Activated CD8-positive, alpha-beta T cell treated with anti-CD3 and anti-CD28 coated beads for 36 hours (primary cell): ENCODE measurements around the gene STEAP3. TPM values are rescaled to one million over a fixed set of nuclear protein-coding genes. Genes with fewer than 3 reads are reported as not detected.

Experiments used
- ATAC-seq: fragments of 200-7000 bp; cut with Tn5 transposase; one replicate; pipeline ENCODE4 v1.10.0; 2021; ENCODE audit warnings: mild to moderate bottlenecking, moderate library complexity
- CTCF ChIA-PET: fragments of 350-600 bp; sonication (Branson Sonifier 250); formaldehyde crosslinking; loops from one replicate; lab custom pipeline; 2021; ENCODE audit warnings: antibody characterized with exemption; lab: Charles Lee
- POLR2A ChIA-PET: fragments of 350-600 bp; sonication (Branson Sonifier 250); formaldehyde crosslinking; loops from one replicate; lab custom pipeline; 2021; ENCODE audit warnings: antibody characterized with exemption; lab: Charles Lee
- DNase-seq: peaks from one replicate; pipeline ENCODE4 v3.0.0-alpha.2; 2020
- H3K27ac Mint-ChIP-seq: one replicate; pipeline ENCODE4 v1.8.0; 2021; ENCODE audit warnings: mild to moderate bottlenecking, mixed read lengths
- H3K27me3 Mint-ChIP-seq: one replicate; pipeline ENCODE4 v1.8.0; 2021; ENCODE audit warnings: mixed read lengths
- H3K36me3 Mint-ChIP-seq: one replicate; pipeline ENCODE4 v1.8.0; 2021; ENCODE audit warnings: low read depth, mixed read lengths
- H3K4me1 Mint-ChIP-seq: one replicate; pipeline ENCODE4 v1.8.0; 2021; ENCODE audit warnings: low read depth, mixed read lengths
- H3K4me3 Mint-ChIP-seq: one replicate; pipeline ENCODE4 v1.8.0; 2021; ENCODE audit warnings: mild to moderate bottlenecking, moderate library complexity, mixed read lengths
- H3K9me3 Mint-ChIP-seq: one replicate; pipeline ENCODE4 v1.8.0; 2021; ENCODE audit warnings: mixed read lengths
- intact Hi-C: fragments of 100-400 bp; cut with micrococcal nuclease; formaldehyde crosslinking; loops from one replicate; pipeline ENCODE4 v1.10.0; 2022
- total RNA-seq, 2 experiments: library from RNA; stranded (reverse); gene quantifications; one replicate each; pipeline ENCODE4 v1.2.3, GENCODE V29; 2021
- TF ChIP-seq, protein P1 (sequence below): fragments of 200-600 bp; IDR thresholded peaks from one replicate; pipeline ENCODE4 v1.8.0; 2022; ENCODE audit warnings: antibody characterized with exemption, mild to moderate bottlenecking

Gene STEAP3
- total RNA-seq, 2 experiments from 2014 or later, result 0.18 to 0.34 TPM

- POLR2A ChIA-PET, result no interaction called here
Observed at GRCh38 chr2:119205001-119205706, 18.5 kb upstream of the STEAP3 start.

GRCh38 chr2:119206201-119206600 is 17.4 kb upstream of the STEAP3 start:
- no peak for DNase-seq
- no peak overlapping the region for H3K27ac Mint-ChIP-seq
- H3K4me3 Mint-ChIP-seq, result no peak overlapping the region
- intact Hi-C loops, result no loop called here
- no peak for ATAC-seq
- H3K36me3 Mint-ChIP-seq, result no peaks in the 10 kb centered on the region
- no peaks in the 10 kb centered on the region for H3K4me1 Mint-ChIP-seq
- TF ChIP-seq, protein P1, sequence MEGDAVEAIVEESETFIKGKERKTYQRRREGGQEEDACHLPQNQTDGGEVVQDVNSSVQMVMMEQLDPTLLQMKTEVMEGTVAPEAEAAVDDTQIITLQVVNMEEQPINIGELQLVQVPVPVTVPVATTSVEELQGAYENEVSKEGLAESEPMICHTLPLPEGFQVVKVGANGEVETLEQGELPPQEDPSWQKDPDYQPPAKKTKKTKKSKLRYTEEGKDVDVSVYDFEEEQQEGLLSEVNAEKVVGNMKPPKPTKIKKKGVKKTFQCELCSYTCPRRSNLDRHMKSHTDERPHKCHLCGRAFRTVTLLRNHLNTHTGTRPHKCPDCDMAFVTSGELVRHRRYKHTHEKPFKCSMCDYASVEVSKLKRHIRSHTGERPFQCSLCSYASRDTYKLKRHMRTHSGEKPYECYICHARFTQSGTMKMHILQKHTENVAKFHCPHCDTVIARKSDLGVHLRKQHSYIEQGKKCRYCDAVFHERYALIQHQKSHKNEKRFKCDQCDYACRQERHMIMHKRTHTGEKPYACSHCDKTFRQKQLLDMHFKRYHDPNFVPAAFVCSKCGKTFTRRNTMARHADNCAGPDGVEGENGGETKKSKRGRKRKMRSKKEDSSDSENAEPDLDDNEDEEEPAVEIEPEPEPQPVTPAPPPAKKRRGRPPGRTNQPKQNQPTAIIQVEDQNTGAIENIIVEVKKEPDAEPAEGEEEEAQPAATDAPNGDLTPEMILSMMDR, result no peak
- H3K27me3 Mint-ChIP-seq, result no peaks in the 10 kb centered on the region
- ChIA-PET POLR2A (no interaction called here), CTCF (no interaction called here)
- no peaks in the 10 kb centered on the region for H3K9me3 Mint-ChIP-seq

More at GRCh38 chr2:119205001-119205706, 18.5 kb upstream of the STEAP3 start:
- Mint-ChIP-seq H3K9me3 (no peaks in the 10 kb centered on the region), H3K27me3 (no peaks in the 10 kb centered on the region), H3K27ac (no peak overlapping the region), H3K4me1 (no peaks in the 10 kb centered on the region), H3K4me3 (no peak overlapping the region), H3K36me3 (no peaks in the 10 kb centered on the region)
- intact Hi-C loops, result no loop called here
- ATAC-seq, result no peak
- TF ChIP-seq, protein P1, result no peak
- CTCF ChIA-PET, result no interaction called here
- DNase-seq, result no peak

- H3K9me3 Mint-ChIP-seq, result no peaks in the 10 kb centered on the region
- no peaks in the 10 kb centered on the region for H3K4me1 Mint-ChIP-seq
- TF ChIP-seq, protein P1, result no peak
- H3K36me3 Mint-ChIP-seq, result no peaks in the 10 kb centered on the region
- ATAC-seq, result no peak
- POLR2A ChIA-PET, result no interaction called here
- DNase-seq, result no peak
- no peaks in the 10 kb centered on the region for H3K27me3 Mint-ChIP-seq
- no peak overlapping the region for H3K4me3 Mint-ChIP-seq
- intact Hi-C loops, result no loop called here
- no peak overlapping the region for H3K27ac Mint-ChIP-seq
- CTCF ChIA-PET, result no interaction called here
Observed at GRCh38 chr2:119207447-119207846, 16.2 kb upstream of the STEAP3 start.

DNA sequence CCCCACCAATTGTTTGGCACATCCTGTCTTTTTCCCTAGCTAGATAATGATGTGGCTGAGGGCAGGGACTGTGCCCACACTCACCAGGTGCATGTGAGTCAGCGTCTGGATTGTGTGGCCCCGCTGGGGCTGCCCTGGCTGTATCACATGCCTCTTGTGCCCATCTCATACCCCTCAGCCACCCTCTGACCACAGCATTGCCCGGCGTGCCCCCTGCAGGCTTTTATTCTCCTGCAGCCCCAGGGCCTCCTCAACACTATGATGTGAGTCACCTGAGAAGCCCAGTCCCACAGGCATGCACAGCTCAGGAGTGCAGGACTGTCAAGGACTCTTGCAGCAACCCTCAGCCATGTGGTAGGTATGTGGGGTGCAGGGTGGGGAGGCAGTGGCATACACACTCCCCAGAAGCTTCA is 14.8 kb upstream of the STEAP3 start:
- Mint-ChIP-seq H3K4me1 (no peaks in the 10 kb centered on the region), H3K9me3 (no peaks in the 10 kb centered on the region), H3K27me3 (no peaks in the 10 kb centered on the region), H3K4me3 (no peak overlapping the region), H3K27ac (no peak overlapping the region), H3K36me3 (no peaks in the 10 kb centered on the region)
- ATAC-seq (no peak), DNase-seq (no peak)
- ChIA-PET CTCF (no interaction called here), POLR2A (no interaction called here)
- TF ChIP-seq, protein P1, result no peak
- intact Hi-C loops, result no loop called here

- no peaks in the 10 kb centered on the region for H3K4me1 Mint-ChIP-seq
- DNase-seq (no peak), ATAC-seq (no peak)
- ChIA-PET POLR2A (no interaction called here), CTCF (no interaction called here)
- TF ChIP-seq, protein P1, result no peak
- intact Hi-C loops, result no loop called here
- H3K36me3 Mint-ChIP-seq, result no peaks in the 10 kb centered on the region
- no peak overlapping the region for H3K4me3 Mint-ChIP-seq
- no peaks in the 10 kb centered on the region for H3K27me3 Mint-ChIP-seq
- H3K9me3 Mint-ChIP-seq, result no peaks in the 10 kb centered on the region
- no peak overlapping the region for H3K27ac Mint-ChIP-seq
Observed at GRCh38 chr2:119212139-119212800, 11.4 kb upstream of the STEAP3 start.
